A673 (cell line): ENCODE results near the gene SLC16A12.
"Not testable (repeated sequence)": the region's sequence is repeated elsewhere in the genome, so short reads cannot be mapped to it uniquely, and the experiment has no call there.

Source experiments
- CTCF ChIP-seq: fragments of 300-800, 200-600 bp; sonication (generic); conservative IDR thresholded peaks from 2 replicates; pipeline ENCODE4 v1.5.1; 2017; ENCODE audit warnings: low read depth, mild to moderate bottlenecking, antibody characterized with exemption, low read length, moderate library complexity, mixed read lengths
- EZH2 ChIP-seq: fragments of 200-600 bp; sonication (generic); IDR thresholded peaks from 2 replicates; pipeline ENCODE4 v1.6.1; 2017; ENCODE audit warnings: borderline replicate concordance, low read depth, mild to moderate bottlenecking, mixed read lengths, antibody characterized with exemption, low read length; ENCODE audit not compliant: poor library complexity, severe bottlenecking

- not testable (repeated sequence) for TF ChIP-seq CTCF, EZH2
These were observed 124.3 kb downstream of the SLC16A12 start for GRCh38 chr10:89411135-89411534.
